HG03521 (cell line): ENCODE results near the gene GSDMA.
A peak's percentile ranks its signal among the peaks of the same experiment; 100 is the strongest.

Experiments
- ATAC-seq: cut with Tn5 transposase; IDR thresholded peaks from one replicate; pipeline ENCODE4 v1.9.1; 2021; ENCODE audit warnings: mild to moderate bottlenecking, moderate library complexity; ENCODE audit not compliant: unreplicated experiment

The GSDMA gene

DNA sequence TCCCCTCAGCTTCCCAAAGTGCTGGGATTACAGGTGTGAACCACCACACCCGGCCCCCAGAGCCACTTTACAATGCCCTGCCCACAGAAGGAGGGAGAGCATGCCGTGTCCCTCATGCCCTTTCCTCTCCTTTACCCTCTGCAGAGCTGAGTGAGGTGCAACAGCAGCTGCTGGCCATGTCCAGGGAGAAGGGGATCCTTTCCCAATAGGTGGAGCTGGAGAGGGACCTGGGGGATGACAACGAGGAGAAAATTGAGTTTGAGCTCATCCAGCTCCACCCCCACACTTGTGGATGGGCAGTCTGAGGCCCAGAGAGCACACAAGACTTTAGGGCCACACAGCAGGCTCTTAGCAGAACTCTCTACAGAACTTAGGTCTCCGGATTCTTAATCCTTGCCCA is 7.9 kb upstream of the GSDMA start:
- no peak for ATAC-seq

DNA sequence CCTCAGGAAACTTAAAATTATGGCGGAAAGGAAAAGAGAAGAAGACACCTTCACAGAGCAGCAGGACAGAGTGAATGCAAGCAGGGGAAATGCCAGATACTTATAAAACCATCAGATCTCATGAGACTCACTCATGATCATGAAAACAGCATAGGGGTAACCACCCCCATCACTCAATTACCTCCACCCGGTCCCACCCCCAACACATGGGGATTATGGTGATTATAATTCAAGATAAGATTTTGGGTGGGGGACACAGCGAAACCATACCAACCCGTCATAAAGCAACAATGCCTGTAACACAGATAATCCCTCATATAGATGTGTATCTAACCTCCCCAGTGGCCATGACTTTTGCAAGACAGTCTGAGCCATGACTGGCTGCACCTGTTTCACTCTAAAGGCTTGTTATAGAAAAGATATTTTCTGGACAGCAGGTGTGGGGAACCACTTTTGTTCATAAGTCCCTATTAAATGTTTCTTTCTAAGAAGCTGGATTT is 7.0 kb upstream of the GSDMA start:
- ATAC-seq = no peak

DNA sequence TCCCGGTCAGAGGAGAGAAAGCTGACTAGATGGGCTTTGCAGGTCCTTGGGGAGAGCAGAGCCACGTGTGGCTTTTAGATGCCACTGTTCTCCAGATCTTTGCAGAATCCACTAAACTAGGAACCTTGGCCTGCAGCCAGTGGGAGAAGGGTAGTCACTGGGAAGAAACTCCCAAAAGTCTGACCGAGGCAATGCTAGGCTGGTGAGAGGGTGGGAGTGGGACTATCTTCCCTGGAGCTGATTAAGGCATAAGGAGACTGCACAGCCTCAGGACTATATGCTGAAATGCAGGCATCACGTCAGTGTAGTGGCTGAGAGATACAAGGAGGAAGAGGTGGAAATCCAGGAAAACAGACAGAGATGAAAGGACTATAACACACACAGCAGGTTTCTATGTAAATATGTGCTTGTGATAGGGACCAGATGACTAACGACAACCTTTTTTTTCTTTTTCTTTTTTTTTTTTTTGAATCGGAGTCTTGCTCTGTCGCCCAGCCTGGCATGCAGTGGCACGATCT is 2.2 kb upstream of the GSDMA start:
- no peak for ATAC-seq

DNA sequence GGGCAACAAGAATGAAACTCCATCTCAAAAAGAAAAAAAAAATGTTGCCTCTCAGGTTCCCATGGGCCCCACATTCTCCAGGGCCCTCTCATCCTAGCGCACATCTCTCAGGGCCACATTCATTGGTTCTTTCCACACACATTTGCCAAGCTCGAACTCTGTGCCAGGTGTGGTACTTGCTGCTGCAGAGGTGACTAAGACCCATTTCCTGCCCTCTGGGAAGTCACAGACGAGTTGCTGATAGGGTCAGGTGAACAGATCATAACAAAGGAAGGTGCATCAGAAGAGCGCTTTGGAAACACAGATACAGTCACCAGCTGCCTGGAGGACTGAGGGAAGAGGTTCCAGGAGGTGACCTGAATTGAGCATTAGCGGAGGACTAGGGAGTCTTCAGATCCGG is 1.0 kb downstream of the GSDMA start:
- ATAC-seq = no peak

DNA sequence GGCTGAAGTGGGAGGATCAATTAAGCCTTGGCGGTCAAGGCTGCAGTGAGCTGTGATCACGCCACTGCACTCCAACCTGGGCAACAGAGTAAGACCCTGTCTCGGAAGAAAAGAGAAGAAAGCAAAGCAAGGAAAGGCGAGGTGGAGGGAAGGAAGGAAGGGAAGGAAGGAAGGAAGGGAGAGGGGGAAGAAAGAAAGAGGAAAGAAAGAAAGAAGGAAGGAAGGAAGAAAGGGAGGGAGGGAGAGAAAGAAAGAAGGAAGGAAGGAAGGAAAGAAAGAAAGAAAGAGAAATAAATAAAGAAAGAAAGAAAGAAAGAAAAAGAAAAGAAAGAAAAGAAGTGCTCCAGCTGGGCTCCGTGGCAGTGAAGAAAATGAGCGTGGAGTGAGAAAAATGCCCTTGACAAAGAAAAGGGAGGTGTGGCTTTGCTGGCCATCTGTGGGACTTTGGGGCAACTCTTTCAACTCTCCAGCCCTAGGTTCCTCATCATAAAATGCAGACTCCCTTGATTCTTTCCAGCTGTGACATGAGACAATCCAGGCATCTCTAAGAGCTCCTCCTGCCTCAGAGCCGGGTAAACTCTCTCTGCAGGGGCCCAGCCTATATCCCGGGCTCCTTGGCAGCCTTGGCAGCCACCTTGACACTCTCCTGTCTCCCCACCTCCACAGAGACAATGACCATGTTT is 2.4 kb downstream of the GSDMA start:
- ATAC-seq = no peak

DNA sequence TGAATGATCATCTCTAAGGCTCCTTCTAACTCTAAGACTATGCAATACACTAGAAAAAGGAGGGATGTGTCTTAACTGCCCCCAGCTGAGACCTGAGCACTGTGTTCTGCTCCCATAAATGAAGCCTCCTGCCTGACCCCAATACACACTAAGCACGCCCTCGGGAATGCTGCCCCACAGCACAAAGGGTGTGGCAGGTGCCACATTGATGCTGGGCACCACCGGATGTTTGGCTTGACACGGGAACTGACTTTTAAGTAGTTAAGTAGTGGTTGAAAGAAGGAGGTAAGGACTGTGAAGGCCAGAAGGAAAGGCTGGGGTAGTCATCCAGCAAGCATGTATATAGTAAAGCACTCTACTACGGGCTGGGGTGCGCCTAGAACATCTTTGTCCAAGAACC is 4.0 kb downstream of the GSDMA start:
- no peak for ATAC-seq

DNA sequence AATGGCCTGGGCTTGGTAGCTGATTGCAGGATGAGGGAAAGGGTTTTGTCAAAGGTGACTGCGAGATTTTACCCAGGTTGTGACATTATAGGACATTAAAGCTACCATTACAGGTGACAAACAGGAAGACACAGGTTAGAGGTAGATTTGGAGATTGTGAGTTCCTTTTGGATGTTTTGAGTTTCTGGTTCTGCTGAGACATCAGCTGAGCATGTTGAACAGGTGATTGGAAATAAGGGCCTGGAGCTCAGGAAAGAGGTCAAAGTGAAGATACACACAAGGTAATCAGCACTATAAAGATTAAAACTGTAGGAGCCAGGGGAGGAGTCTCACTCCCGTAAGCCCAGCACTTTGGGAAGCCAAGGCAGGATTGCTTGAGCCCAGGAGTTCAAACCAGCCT is 6.0 kb downstream of the GSDMA start:
- ATAC-seq = no peak

DNA sequence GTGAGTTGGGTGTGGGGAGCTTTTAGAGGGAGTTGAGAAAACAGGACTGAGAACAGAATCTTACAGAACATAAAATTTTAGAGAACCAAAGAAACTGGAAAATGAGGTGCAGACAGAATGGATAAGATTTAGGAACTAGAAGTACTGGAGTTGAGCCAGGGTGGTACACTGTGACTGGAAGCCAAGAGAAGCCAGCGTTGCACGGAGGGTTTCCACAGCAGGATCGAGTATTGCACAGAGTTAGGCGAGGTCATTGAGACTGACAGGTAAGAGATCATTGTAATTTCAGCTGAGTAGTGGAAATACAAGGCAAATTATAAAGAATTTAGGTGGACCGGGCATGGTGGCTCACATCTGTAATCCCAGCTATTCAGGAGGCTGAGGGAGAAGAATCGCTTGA is 6.6 kb downstream of the GSDMA start:
- ATAC-seq = no peak

DNA sequence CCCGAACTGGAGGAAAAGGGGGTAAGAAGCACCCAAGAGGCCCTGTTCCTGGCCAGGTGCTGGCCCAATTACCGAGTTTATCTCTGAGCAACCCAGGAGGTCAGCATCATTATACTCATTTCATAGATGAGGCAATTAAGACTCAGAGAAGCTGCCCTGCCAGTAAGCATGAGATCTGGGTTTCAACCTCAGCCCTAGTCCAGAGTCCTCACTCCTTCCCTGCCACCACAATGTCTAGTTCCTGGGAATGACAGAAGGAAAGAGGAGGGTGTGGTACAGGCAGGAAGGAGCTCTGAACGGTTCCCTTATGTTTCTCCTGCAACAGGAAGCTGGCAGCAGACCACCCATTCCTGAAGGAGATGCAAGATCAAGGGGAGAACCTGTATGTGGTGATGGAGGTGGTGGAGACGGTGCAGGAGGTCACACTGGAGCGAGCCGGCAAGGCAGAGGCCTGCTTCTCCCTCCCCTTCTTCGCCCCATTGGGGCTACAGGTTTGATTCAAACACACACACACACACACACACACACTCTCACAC is 7.4 kb downstream of the GSDMA start:
- ATAC-seq = no peak

DNA sequence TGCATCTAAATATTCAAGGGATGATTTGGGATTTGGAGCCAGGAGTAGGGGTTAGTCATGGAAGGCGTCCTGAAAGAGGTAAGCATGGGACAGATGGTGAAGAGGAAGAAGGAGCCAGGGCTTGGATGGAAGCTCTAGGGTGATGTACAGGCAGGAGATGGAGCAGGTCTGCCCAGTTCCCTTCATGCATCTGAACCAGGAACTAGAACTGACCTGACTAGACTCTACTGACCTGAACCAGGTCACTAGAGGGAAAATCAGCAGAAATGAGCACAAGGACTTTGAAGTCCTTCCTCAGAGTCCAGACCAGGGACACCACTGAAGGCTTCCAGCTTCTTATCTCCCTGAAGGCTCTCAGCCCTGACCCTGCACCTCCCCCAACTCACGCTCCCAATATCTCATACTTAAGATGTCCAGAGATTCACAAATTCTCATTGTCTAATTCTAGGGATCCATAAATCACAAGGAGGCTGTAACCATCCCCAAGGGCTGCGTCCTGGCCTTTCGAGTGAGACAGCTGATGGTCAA is 8.3 kb downstream of the GSDMA start:
- ATAC-seq = no peak

DNA sequence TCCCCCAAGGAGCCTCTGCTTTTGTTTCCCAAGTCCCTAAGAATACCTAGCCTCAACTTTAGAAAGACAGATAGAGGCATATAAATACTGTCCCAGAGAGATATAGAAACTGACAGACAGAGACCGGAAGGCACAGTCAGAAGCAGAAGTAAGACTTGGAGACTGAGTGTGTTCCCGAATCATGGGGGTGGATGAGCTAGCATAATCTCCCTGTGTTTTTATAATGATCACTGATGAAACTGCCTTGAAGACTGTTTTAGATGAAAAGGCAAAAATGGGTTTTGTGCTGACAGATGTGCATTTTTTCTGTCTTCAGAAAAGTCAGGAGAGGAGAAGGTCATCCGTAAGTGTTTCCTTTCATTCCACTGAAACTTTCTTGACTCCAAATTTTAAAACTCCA is 9.5 kb downstream of the GSDMA start:
- ATAC-seq = no peak

DNA sequence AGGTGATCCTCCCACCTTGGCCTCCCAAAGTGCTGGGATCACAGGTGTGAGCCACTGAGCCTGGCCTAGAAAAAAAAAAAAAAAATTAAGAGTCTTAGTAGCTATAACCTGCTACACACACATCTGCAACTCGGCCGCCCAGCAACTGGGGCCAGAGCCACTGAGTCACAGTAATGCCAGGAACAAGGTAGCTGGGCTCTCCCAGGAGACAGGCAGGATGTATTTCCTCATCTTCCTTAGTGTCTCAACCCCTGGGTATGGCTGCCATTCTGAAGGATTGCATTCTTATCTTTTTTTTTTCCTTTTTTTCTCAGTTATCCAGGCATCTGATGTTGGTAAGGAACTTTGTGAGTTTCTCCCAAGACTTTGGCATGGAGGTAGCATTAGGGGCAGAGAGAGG is 10.7 kb downstream of the GSDMA start:
- no peak for ATAC-seq

DNA sequence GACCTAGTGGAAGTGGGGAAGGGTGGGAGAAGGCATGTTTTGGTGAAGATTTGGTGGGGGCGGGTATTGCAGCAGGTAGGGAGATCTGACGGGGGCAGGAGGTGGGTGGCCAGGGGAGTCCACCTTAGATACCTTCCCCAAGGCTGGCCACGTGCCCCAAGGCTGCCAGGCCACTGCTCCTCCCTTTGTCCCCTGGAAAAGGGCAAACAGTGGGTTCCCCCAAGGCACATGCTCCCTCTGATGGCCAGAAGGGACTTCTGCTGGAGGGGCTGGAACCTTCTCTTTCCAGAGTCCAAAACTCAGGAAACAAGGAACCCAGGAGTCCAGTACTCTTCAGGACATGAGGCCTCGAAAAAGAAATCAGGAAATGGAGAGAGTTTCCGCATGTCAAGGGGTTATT is 11.6 kb downstream of the GSDMA start:
- no peak for ATAC-seq

DNA sequence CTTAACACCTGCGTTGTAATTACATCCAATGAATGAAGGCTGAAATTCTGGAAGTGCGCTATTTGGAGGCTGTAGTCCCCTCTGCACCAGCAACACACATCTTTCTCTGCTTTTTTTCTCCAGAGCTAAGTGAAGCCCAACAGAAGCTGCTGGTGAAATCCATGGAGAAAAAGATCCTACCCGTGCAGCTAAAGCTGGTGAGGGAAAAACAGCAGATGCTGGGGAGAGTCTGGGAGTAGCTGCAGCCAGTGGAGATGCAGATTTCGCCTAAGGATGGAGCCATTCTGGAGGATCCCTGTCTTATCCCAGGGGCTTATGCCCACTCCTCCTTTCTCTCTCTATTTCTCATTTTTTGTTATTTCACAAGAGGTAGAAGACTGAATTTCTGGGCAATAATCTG is 13.0 kb downstream of the GSDMA start:
- no peak for ATAC-seq

DNA sequence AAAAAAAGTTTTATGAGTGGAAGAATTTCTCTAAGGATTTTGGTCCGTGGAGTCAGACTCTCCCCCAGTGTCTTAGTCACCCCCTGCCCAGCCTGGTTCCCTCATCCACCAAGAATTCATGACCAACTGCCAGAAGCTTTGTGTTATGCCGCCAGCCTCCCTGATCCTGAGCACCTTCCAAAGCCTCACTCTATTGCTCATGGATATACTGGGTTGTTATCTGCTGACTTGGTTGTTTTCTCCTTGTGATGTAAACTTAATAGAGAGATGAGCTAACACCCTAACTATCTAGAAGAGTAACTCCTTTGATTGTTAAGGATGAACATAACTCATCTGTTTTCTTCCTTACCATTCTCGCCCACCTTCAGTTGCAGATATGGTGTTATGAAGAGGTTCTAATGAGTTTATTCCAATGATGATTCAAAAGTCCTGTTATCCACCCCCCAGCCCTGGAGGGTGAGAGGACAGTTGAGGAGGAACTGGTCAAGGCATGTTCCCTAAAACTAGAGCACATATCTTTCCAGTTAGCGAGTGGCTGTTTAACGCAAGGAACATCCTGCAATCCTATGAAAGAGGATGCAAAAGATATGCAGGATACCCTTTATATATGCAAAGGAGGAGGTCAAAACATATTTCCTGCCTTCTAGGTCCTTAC is 16.3 kb downstream of the GSDMA start:
- no peak for ATAC-seq

DNA sequence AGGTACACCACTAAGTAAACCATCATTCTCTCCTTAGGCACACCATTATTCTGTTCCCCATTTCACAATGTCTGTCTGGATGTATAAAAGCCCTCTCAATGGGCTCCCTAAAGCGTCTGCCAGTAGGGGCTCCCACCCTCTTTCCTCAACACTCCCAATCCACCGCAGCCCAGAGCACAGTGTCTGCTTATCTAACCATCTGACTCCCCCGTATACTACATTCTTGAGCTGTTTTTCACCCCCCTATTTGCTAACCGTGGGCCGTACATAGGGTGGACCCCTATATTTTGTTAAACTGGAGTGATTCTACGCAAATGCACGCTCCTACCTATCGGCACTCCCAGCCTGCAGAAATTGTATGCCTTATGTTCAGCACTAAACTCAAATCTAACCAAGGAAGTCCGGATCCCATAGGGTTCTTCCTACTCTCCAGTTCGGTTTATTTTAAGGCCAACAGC is 17.1 kb downstream of the GSDMA start:
- no peak for ATAC-seq

DNA sequence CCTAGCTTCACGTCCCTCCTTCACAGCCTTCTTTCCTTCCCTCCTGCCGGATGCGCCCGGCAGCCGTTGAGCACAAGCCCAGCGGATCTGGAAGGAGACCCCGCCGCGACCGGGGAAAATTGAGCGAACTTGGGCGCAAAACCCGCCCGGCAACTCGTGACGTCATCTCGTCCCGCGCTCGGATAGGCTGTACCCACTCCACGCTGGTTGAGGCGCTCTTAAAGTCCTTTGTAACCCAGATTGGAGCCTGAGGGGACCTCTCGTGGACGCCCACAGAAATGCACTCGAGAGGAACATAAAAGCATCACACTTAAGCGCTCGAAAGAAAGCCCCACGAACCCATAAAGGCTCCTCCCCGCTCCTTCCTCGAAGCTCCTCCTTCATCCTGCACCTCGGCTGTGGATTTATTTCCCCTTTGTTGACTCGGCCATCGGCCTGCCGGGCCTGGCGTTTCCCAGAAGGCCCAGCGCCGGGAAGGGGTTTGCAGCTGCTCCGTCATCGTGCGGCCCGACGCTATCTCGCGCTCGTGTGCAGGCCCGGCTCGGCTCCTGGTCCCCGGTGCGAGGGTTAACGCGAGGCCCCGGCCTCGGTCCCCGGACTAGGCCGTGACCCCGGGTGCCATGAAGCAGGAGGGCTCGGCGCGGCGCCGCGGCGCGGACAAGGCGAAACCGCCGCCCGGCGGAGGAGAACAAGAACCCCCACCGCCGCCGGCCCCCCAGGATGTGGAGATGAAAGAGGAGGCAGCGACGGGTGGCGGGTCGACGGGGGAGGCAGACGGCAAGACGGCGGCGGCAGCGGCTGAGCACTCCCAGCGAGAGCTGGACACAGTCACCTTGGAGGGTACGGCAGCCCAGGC is 17.8 kb downstream of the GSDMA start, which contains the start of gene PSMD3:
TSS of gene PSMD3 (plus strand) at position 457 of the 856 bp plus-strand sequence. CDS start at position 621, 164 bp downstream.
- peak; percentile 89 for ATAC-seq

DNA sequence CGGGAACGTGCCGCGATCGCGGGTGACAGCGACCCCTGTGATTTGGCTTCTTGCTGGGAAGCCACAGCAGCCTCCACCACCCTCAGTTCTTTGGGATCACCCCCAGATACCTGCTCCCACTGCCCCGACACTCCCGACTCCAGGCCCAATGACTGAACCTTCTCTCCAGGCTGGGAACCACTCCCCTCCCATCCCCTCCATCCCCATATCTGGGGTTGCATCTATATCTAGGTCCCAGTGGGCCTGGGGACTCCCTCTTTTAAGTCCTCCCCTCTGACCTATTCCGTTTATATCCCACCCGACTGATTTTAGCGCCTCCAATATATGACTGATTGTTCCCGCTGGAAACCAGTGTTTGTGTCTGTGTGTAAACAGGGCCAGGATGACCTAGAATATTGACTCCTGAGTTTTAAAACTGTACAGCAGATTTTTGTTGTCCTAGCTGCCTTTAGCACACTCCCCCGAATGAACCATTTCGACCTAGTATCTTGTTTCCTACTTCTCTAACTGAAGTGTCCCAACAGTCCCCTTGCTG is 18.5 kb downstream of the GSDMA start:
- no peak for ATAC-seq

DNA sequence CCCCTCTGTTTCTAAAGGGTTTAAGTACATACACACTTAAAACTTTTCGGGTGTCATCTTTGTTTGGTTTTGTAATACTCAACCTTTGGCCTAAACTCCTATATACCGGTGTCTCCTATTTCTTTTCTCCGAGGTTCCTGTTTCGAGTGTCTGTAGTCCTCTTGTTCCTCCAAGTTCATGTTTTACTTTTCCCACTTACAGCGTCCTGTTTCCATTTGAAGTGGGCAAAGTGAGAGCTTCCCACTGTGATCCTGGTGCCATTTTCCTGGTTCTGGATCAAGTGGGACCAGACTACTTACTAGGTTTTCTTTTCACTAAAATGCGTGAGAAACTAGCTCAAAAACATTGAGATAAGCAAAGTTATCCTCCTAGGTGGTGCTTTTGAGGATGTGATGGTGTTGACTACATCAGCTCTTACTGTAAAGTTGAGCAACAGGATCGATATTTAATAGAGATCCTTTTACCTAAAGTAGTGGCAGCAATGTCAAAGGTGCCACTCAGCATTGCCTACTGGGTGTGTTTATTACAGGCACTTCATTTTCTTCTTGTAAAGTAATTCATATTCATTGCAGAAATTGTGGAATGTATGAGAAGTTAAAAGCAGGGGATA is 19.1 kb downstream of the GSDMA start:
- no peak for ATAC-seq

DNA sequence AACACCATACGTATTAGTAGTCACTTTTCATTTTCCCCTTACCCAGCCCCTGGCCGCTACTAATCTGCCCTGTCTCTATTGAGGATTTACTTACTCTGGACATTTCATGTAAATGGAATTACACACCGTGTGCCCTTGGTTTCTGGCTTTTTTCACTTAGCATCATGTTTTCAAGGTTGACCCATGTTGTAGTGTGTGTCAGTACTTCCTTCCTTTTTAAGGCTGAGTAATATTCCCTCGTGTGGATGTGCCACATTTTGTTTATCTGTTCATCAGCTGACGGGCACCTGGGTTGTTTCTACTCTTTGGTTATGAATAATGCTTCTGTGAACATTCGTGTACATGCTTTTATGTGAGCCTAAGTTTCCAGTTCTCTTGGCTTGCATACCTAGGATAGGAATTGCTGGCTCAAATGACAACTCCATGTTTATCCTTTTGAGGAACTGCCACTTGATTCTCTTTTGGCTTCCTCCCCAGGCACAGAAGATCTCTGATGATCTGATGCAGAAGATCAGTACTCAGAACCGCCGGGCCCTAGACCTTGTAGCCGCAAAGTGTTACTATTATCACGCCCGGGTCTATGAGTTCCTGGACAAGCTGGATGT is 25.5 kb downstream of the GSDMA start:
- no peak for ATAC-seq
